Stimulated activated CD8-positive, alpha-beta memory T cell treated with anti-CD3 and anti-CD28 coated beads, Interleukin-4, amount 100 ng/mL, for 1 hour (primary cell): ENCODE results near the gene CNDP2.
"Not testable (repeated sequence)": the region's sequence is repeated elsewhere in the genome, so short reads cannot be mapped to it uniquely, and the experiment has no call there.

ENCODE experiments used
- DNase-seq, 2 donors: peaks; one replicate each; pipeline ENCODE4 v3.0.0-alpha.2; 2020; ENCODE audit warnings: low read depth in 2 of 2, low spot score in 1 of 2

CNDP2 gene

GRCh38 chr18:74565164-74565563 lies 69.0 kb downstream of the CNDP2 start:
- DNase-seq: not testable (repeated sequence)

- not testable (repeated sequence) for DNase-seq
Measured at GRCh38 chr18:74565993-74566392, 69.8 kb downstream of the CNDP2 start.

GRCh38 chr18:74567822-74568221 lies 71.7 kb downstream of the CNDP2 start:
- DNase-seq: no peak

- no peak for DNase-seq
Measured at GRCh38 chr18:74569401-74569800, 73.2 kb downstream of the CNDP2 start.

- no peak for DNase-seq
Measured at GRCh38 chr18:74570266-74570665, 74.1 kb downstream of the CNDP2 start.

GRCh38 chr18:74571895-74572680 lies 75.9 kb downstream of the CNDP2 start:
- DNase-seq: no peak

- no peak for DNase-seq
Measured at GRCh38 chr18:74573053-74573452, 76.9 kb downstream of the CNDP2 start.
